ENCODE measurements around the gene LSM14B. TPM values are rescaled to one million over a fixed set of nuclear protein-coding genes. Genes with fewer than 3 reads are reported as not detected.
A peak's percentile ranks its signal among the peaks of the same experiment; 100 is the strongest.

LSM14B gene
- total RNA-seq, 1 experiment from 2014 or later: 33.2 TPM

GRCh38 chr20:62149532-62150309 is 27.4 kb downstream of the LSM14B start:
- Histone ChIP-seq H3K4me3 (no peak overlapping the region), H3K9me3 (replicated peaks) (no peaks in the 10 kb centered on the region; the same call in 1 of the 2 replicates), H3K36me3 (peaks cover 33% of the 10 kb centered on the region), H3K27me3 (replicated peaks) (no peaks in the 10 kb centered on the region), H3K4me1 (replicated peaks) (peaks cover 7% of the 10 kb centered on the region), H3K27ac (no peak overlapping the region)
- no peak for DNase-seq (ENCODE audit: low read depth in 1 of 2, low spot score in 2 of 2)

GRCh38 chr20:62150310-62150575 is 28.0 kb downstream of the LSM14B start:
- Histone ChIP-seq H3K4me1 (replicated peaks) (peaks cover 2% of the 10 kb centered on the region), H3K9me3 (replicated peaks) (no peaks in the 10 kb centered on the region; the same call in 1 of the 2 replicates), H3K36me3 (peaks cover 32% of the 10 kb centered on the region), H3K4me3 (no peak overlapping the region), H3K27ac (no peak overlapping the region), H3K27me3 (replicated peaks) (no peaks in the 10 kb centered on the region)
- DNase-seq (ENCODE audit: low read depth in 1 of 2, low spot score in 2 of 2): no peak

- Histone ChIP-seq H3K27ac (no peak overlapping the region), H3K36me3 (peaks cover 22% of the 10 kb centered on the region), H3K9me3 (replicated peaks) (no peaks in the 10 kb centered on the region; the same call in 1 of the 2 replicates), H3K27me3 (replicated peaks) (no peaks in the 10 kb centered on the region), H3K4me1 (replicated peaks) (no peaks in the 10 kb centered on the region), H3K4me3 (no peak overlapping the region)
- DNase-seq (ENCODE audit: low read depth in 1 of 2, low spot score in 2 of 2): no peak
Measured at GRCh38 chr20:62151225-62151624, 28.9 kb downstream of the LSM14B start.

GRCh38 chr20:62151835-62152364 is 29.6 kb downstream of the LSM14B start:
- Histone ChIP-seq H3K4me1 (replicated peaks) (no peaks in the 10 kb centered on the region), H3K36me3 (peaks cover 24% of the 10 kb centered on the region), H3K27me3 (replicated peaks) (no peaks in the 10 kb centered on the region), H3K27ac (no peak overlapping the region), H3K4me3 (no peak overlapping the region), H3K9me3 (replicated peaks) (no peaks in the 10 kb centered on the region; the same call in 1 of the 2 replicates)
- DNase-seq (ENCODE audit: low read depth in 1 of 2, low spot score in 2 of 2): no peak

- H3K27ac ChIP-seq: no peak overlapping the region
- no peak for DNase-seq (ENCODE audit: low read depth in 1 of 2, low spot score in 2 of 2)
- H3K36me3 ChIP-seq: peaks cover 35% of the 10 kb centered on the region
- no peaks in the 10 kb centered on the region; the same call in 1 of the 2 replicates for H3K9me3 ChIP-seq (replicated peaks)
- H3K4me1 ChIP-seq (replicated peaks): no peaks in the 10 kb centered on the region
- no peak overlapping the region for H3K4me3 ChIP-seq
- H3K27me3 ChIP-seq (replicated peaks): no peaks in the 10 kb centered on the region
Measured at GRCh38 chr20:62155428-62156253, 33.4 kb downstream of the LSM14B start.

- peaks cover 38% of the 10 kb centered on the region for H3K36me3 ChIP-seq
- no peaks in the 10 kb centered on the region; the same call in 1 of the 2 replicates for H3K9me3 ChIP-seq (replicated peaks)
- no peak overlapping the region for H3K4me3 ChIP-seq
- DNase-seq (ENCODE audit: low read depth in 1 of 2, low spot score in 2 of 2): no peak
- H3K4me1 ChIP-seq (replicated peaks): no peaks in the 10 kb centered on the region
- no peak overlapping the region for H3K27ac ChIP-seq
- no peaks in the 10 kb centered on the region for H3K27me3 ChIP-seq (replicated peaks)
Measured at GRCh38 chr20:62156254-62156556, 33.9 kb downstream of the LSM14B start.

- Histone ChIP-seq H3K9me3 (replicated peaks) (no peaks in the 10 kb centered on the region; the same call in 1 of the 2 replicates), H3K27me3 (replicated peaks) (no peaks in the 10 kb centered on the region), H3K27ac (no peak overlapping the region), H3K4me3 (no peak overlapping the region), H3K36me3 (peaks cover 44% of the 10 kb centered on the region), H3K4me1 (replicated peaks) (no peaks in the 10 kb centered on the region)
- peak; percentile 35 to 76 for DNase-seq (ENCODE audit: low read depth in 1 of 2, low spot score in 2 of 2)
Measured at GRCh38 chr20:62156592-62157386, 34.5 kb downstream of the LSM14B start.

- Histone ChIP-seq H3K9me3 (replicated peaks) (no peaks in the 10 kb centered on the region; the same call in 1 of the 2 replicates), H3K4me3 (no peak overlapping the region), H3K4me1 (replicated peaks) (no peaks in the 10 kb centered on the region), H3K27ac (no peak overlapping the region), H3K27me3 (replicated peaks) (no peaks in the 10 kb centered on the region), H3K36me3 (peaks cover 46% of the 10 kb centered on the region)
- DNase-seq (ENCODE audit: low read depth in 1 of 2, low spot score in 2 of 2): no peak
Measured at GRCh38 chr20:62157387-62158087, 35.3 kb downstream of the LSM14B start.

- no peaks in the 10 kb centered on the region for H3K27me3 ChIP-seq (replicated peaks)
- H3K4me1 ChIP-seq (replicated peaks): no peaks in the 10 kb centered on the region
- DNase-seq (ENCODE audit: low read depth in 1 of 2, low spot score in 2 of 2): no peak
- H3K36me3 ChIP-seq: peaks cover 46% of the 10 kb centered on the region
- no peak overlapping the region for H3K27ac ChIP-seq
- no peaks in the 10 kb centered on the region; the same call in 1 of the 2 replicates for H3K9me3 ChIP-seq (replicated peaks)
- no peak overlapping the region for H3K4me3 ChIP-seq
Measured at GRCh38 chr20:62158088-62158400, 35.8 kb downstream of the LSM14B start.

- Histone ChIP-seq H3K4me1 (replicated peaks) (no peaks in the 10 kb centered on the region), H3K9me3 (replicated peaks) (no peaks in the 10 kb centered on the region), H3K27me3 (replicated peaks) (no peaks in the 10 kb centered on the region), H3K4me3 (no peak overlapping the region), H3K36me3 (peaks cover 46% of the 10 kb centered on the region), H3K27ac (no peak overlapping the region)
- DNase-seq (ENCODE audit: low read depth in 1 of 2, low spot score in 2 of 2): no peak
Measured at GRCh38 chr20:62158541-62158940, 36.3 kb downstream of the LSM14B start.

- H3K9me3 ChIP-seq (replicated peaks): no peaks in the 10 kb centered on the region
- no peak for DNase-seq (ENCODE audit: low read depth in 1 of 2, low spot score in 2 of 2)
- H3K36me3 ChIP-seq: peaks cover 49% of the 10 kb centered on the region
- H3K4me3 ChIP-seq: no peak overlapping the region
- H3K27ac ChIP-seq: no peak overlapping the region
- no peaks in the 10 kb centered on the region for H3K4me1 ChIP-seq (replicated peaks)
- H3K27me3 ChIP-seq (replicated peaks): no peaks in the 10 kb centered on the region
Measured at GRCh38 chr20:62159052-62159451, 36.8 kb downstream of the LSM14B start.

GRCh38 chr20:62159839-62160238 is 37.6 kb downstream of the LSM14B start:
- H3K4me1 ChIP-seq (replicated peaks): no peaks in the 10 kb centered on the region
- H3K36me3 ChIP-seq: peaks cover 52% of the 10 kb centered on the region
- H3K27ac ChIP-seq: no peak overlapping the region
- no peaks in the 10 kb centered on the region for H3K9me3 ChIP-seq (replicated peaks)
- no peaks in the 10 kb centered on the region for H3K27me3 ChIP-seq (replicated peaks)
- DNase-seq (ENCODE audit: low read depth in 1 of 2, low spot score in 2 of 2): no peak
- no peak overlapping the region for H3K4me3 ChIP-seq

- H3K27me3 ChIP-seq (replicated peaks): no peaks in the 10 kb centered on the region
- H3K9me3 ChIP-seq (replicated peaks): no peaks in the 10 kb centered on the region
- no peak overlapping the region for H3K27ac ChIP-seq
- peaks cover 56% of the 10 kb centered on the region for H3K36me3 ChIP-seq
- no peak for DNase-seq (ENCODE audit: low read depth in 1 of 2, low spot score in 2 of 2)
- no peak overlapping the region for H3K4me3 ChIP-seq
- H3K4me1 ChIP-seq (replicated peaks): no peaks in the 10 kb centered on the region
Measured at GRCh38 chr20:62160253-62160652, 38.0 kb downstream of the LSM14B start.
